Keratinocyte (primary cell): Measurements from ENCODE around the gene WDR82. TPM values are rescaled to one million over a fixed set of nuclear protein-coding genes. Genes with fewer than 3 reads are reported as not detected.

Experiments used
- DNase-seq: peaks from one replicate; pipeline ENCODE4 v3.0.0-alpha.2; 2011; ENCODE audit warnings: low read depth, missing footprints, low spot score
- FAIRE-seq: peaks from 2 replicates; lab custom pipeline; 2011; peaks lifted over from hg19 to GRCh38; lab: Jason Lieb, UNC
- H2AFZ ChIP-seq: 2 replicates; pipeline ENCODE4 v1.6.0; 2012; ENCODE audit warnings: low read length, control low read depth, inconsistent platforms; ENCODE audit not compliant: control insufficient read depth
- H3K27ac ChIP-seq: 2 replicates; pipeline ENCODE4 v1.5.1; 2011; ENCODE audit warnings: low read length; ENCODE audit not compliant: control insufficient read depth, insufficient read depth
- H3K27me3 ChIP-seq: 3 replicates; pipeline ENCODE4 v1.6.0; 2011; ENCODE audit warnings: low read length; ENCODE audit not compliant: control insufficient read depth, insufficient read depth; ENCODE audit errors: extremely low read depth
- H3K36me3 ChIP-seq, 2 experiments: 2 replicates in 1 of 2; 3 replicates in 1 of 2; pipeline ENCODE4 v1.5.1; 2011; ENCODE audit warnings: low read length in 2 of 2, mild to moderate bottlenecking in 1 of 2; ENCODE audit not compliant: control insufficient read depth in 2 of 2, insufficient read depth in 2 of 2; ENCODE audit errors: extremely low read depth in 1 of 2
- H3K4me1 ChIP-seq: 3 replicates; pipeline ENCODE4 v1.5.1; 2011; ENCODE audit warnings: low read length; ENCODE audit not compliant: control insufficient read depth, insufficient read depth; ENCODE audit errors: extremely low read depth
- H3K4me2 ChIP-seq: 3 replicates; pipeline ENCODE4 v1.6.0; 2011; ENCODE audit warnings: low read depth, low read length; ENCODE audit not compliant: control insufficient read depth, insufficient read depth; ENCODE audit errors: extremely low read depth
- H3K4me3 ChIP-seq, 3 experiments: fragments of 200-600 bp in 1 of 3; sonication (generic) in 1 of 3; 2 replicates in 2 of 3; 3 replicates in 1 of 3; pipeline ENCODE4 v1.5.1; 2011 to 2016; ENCODE audit warnings: low read length in 3 of 3, mild to moderate bottlenecking in 3 of 3, control low read depth in 2 of 3, inconsistent platforms in 1 of 3, low read depth in 1 of 3, mixed read lengths in 1 of 3, mixed run types in 1 of 3, moderate library complexity in 1 of 3; ENCODE audit not compliant: control insufficient read depth in 2 of 3, insufficient read depth in 2 of 3; ENCODE audit errors: extremely low read depth in 1 of 3
- H3K79me2 ChIP-seq: 2 replicates; pipeline ENCODE4 v1.6.0; 2012; ENCODE audit warnings: low read length; ENCODE audit not compliant: control insufficient read depth, insufficient read depth
- H3K9ac ChIP-seq: 3 replicates; pipeline ENCODE4 v1.6.0; 2011; ENCODE audit warnings: low read length; ENCODE audit not compliant: control insufficient read depth, insufficient read depth; ENCODE audit errors: extremely low read depth
- H3K9me1 ChIP-seq: 3 replicates; pipeline ENCODE4 v1.6.0; 2011; ENCODE audit warnings: low read length; ENCODE audit not compliant: control insufficient read depth, insufficient read depth; ENCODE audit errors: extremely low read depth
- H3K9me3 ChIP-seq: 2 replicates; pipeline ENCODE4 v1.5.1; 2012; ENCODE audit warnings: low read depth, low read length; ENCODE audit not compliant: control insufficient read depth
- H4K20me1 ChIP-seq: 3 replicates; pipeline ENCODE4 v1.6.0; 2011; ENCODE audit warnings: low read length; ENCODE audit not compliant: control insufficient read depth, insufficient read depth; ENCODE audit errors: extremely low read depth
- EZH2 ChIP-seq: IDR thresholded peaks from one replicate; pipeline ENCODE4 v1.6.1; 2012; ENCODE audit warnings: inconsistent platforms, mild to moderate bottlenecking, low read length, moderate library complexity
- dilution Hi-C: fragments of 300-500 bp; cut with MboI; formaldehyde crosslinking; loops from one replicate; pipeline ENCODE4 v1.7.0; 2020; ENCODE audit warnings: low sequenced_read_pairs; ENCODE audit not compliant: extremely low pct_ligation_motif_present
- polyA plus RNA-seq, 5 experiments: library from polyadenylated mRNA; depleted of rRNA in 3 of 5; stranded (reverse) in 3 of 5; stranded (forward) in 1 of 5; unstranded in 1 of 5; fragments of >200 nt; gene quantifications; 1 replicate in 1 of 5; 2 replicates in 3 of 5; 3 replicates in 1 of 5; pipeline versions ENCODE4 v1.2.1 to v1.2.3, GENCODE V29; 2011 to 2012; ENCODE audit warnings: missing spikeins in 2 of 5, low read depth in 1 of 5, low replicate concordance in 1 of 5
- TF ChIP-seq, protein P1 (sequence below), 3 experiments: IDR thresholded peaks in 1 of 3; conservative IDR thresholded peaks in 1 of 3; optimal IDR thresholded peaks in 1 of 3; 2 replicates in 2 of 3; 3 replicates in 1 of 3; pipeline versions ENCODE3 to v1.5.1; 2011; ENCODE audit warnings: low read length in 3 of 3, mild to moderate bottlenecking in 3 of 3, moderate library complexity in 2 of 3, control low read depth in 1 of 3, inconsistent platforms in 1 of 3; ENCODE audit not compliant: insufficient read depth in 2 of 3; ENCODE audit errors: extremely low read depth in 1 of 3

The WDR82 gene
- polyA plus RNA-seq, 1 donor (not counting 4 experiments of a cell fraction or from before 2014, with no cell fraction given): 75.1 TPM

- Histone ChIP-seq H3K36me3 (no peaks in the 10 kb centered on the region), H3K9ac (no peak overlapping the region), H3K27me3 (no peaks in the 10 kb centered on the region), H3K27ac (no peak overlapping the region), H3K4me3 (no peak overlapping the region), H2AFZ (no peak overlapping the region), H4K20me1 (peaks cover 3% of the 10 kb centered on the region), H3K9me3 (no peaks in the 10 kb centered on the region), H3K4me2 (no peak overlapping the region), H3K4me1 (no peaks in the 10 kb centered on the region), H3K79me2 (no peaks in the 10 kb centered on the region), H3K9me1 (peaks cover 2% of the 10 kb centered on the region)
- dilution Hi-C loops: no loop called here
- no peak for TF ChIP-seq EZH2
- TF ChIP-seq, protein P1, sequence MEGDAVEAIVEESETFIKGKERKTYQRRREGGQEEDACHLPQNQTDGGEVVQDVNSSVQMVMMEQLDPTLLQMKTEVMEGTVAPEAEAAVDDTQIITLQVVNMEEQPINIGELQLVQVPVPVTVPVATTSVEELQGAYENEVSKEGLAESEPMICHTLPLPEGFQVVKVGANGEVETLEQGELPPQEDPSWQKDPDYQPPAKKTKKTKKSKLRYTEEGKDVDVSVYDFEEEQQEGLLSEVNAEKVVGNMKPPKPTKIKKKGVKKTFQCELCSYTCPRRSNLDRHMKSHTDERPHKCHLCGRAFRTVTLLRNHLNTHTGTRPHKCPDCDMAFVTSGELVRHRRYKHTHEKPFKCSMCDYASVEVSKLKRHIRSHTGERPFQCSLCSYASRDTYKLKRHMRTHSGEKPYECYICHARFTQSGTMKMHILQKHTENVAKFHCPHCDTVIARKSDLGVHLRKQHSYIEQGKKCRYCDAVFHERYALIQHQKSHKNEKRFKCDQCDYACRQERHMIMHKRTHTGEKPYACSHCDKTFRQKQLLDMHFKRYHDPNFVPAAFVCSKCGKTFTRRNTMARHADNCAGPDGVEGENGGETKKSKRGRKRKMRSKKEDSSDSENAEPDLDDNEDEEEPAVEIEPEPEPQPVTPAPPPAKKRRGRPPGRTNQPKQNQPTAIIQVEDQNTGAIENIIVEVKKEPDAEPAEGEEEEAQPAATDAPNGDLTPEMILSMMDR (optimal IDR thresholded peaks at IDR 0.05 in 1 of 3, IDR thresholded peaks at IDR 0.05 in 1 of 3, conservative IDR thresholded peaks at IDR 0.05 in 1 of 3; ENCODE audit: extremely low read depth in 1 of 3, insufficient read depth in 2 of 3, low read length in 3 of 3): no peak
- no peak for DNase-seq
- FAIRE-seq: no peak
Observed at GRCh38 chr3:52311576-52312119, 33.2 kb upstream of the WDR82 start.

DNA sequence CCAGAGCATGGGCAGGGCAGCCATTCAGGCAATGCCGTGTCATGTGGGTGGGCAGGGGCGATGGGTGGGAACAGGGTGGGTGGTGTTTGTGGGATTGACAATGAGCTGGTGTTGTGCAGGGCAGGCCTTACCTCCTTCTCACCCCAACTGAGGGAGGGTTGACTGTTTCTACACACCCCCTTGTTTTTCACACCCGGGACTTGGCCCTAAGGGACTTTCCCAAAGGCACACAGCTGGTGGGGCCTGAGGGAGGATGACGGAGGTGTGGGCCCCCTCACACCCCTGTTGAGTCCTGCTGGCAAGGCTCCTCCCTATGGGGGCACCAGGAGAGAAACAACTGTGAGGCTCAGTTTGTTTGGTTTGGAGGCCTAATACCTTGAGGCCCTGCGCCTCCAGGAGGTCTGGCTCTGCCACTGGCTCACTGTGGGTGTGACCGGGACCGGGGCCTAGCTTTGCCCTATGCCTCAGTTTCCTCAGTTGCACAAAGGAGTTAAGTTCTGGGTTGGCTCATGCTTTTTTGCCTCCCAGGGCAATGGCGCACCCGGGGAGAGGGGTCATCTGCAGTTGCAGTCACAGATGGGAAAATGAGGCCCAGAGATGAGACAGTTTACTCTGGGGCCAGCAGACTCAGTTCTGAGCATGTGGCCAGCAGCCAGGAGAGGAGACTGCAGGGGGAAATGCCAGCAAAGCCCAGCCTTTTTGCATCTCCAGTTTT lies 32.6 kb upstream of the WDR82 start:
- dilution Hi-C loops: no loop called here

More for the DNA sequence above, 32.6 kb upstream of the WDR82 start:
- TF ChIP-seq, protein P1 (optimal IDR thresholded peaks at IDR 0.05 in 1 of 3, IDR thresholded peaks at IDR 0.05 in 1 of 3, conservative IDR thresholded peaks at IDR 0.05 in 1 of 3; ENCODE audit: extremely low read depth in 1 of 3, insufficient read depth in 2 of 3, low read length in 3 of 3): no peak
- TF ChIP-seq EZH2: no peak
- Histone ChIP-seq H3K36me3 (no peaks in the 10 kb centered on the region), H3K79me2 (no peaks in the 10 kb centered on the region), H3K9me3 (no peaks in the 10 kb centered on the region), H3K4me3 (no peak overlapping the region), H3K9ac (no peak overlapping the region), H3K9me1 (peaks cover 2% of the 10 kb centered on the region), H3K4me2 (no peak overlapping the region), H4K20me1 (peaks cover 3% of the 10 kb centered on the region), H3K4me1 (no peaks in the 10 kb centered on the region), H3K27ac (no peak overlapping the region), H2AFZ (no peak overlapping the region), H3K27me3 (no peaks in the 10 kb centered on the region)
- DNase-seq (no peak), FAIRE-seq (no peak)
